Ishikawa (cell line): ENCODE measurements around the gene EGFL7.

ENCODE experiments used
- CEBPB ChIP-seq: IDR thresholded peaks from 2 replicates; pipeline ENCODE4 v1.6.1; 2012
- CREB1 ChIP-seq: IDR thresholded peaks from 2 replicates; pipeline ENCODE4 v1.6.1; 2012; ENCODE audit warnings: low read depth
- EGR1 ChIP-seq: IDR thresholded peaks from 2 replicates; pipeline ENCODE4 v1.6.1; 2012
- EP300 ChIP-seq: IDR thresholded peaks from 2 replicates; pipeline ENCODE4 v1.6.1; 2012; ENCODE audit warnings: borderline replicate concordance
- FOXM1 ChIP-seq: IDR thresholded peaks from 2 replicates; pipeline ENCODE4 v1.6.1; 2012; ENCODE audit warnings: low read depth, borderline replicate concordance
- NFIC ChIP-seq: IDR thresholded peaks from 2 replicates; pipeline ENCODE4 v1.6.1; 2012
- RAD21 ChIP-seq: IDR thresholded peaks from 2 replicates; pipeline ENCODE4 v1.6.1; 2012; ENCODE audit warnings: low read depth
- REST ChIP-seq: IDR thresholded peaks from 2 replicates; pipeline ENCODE4 v1.6.1; 2012; ENCODE audit warnings: low read depth, mild to moderate bottlenecking
- TAF1 ChIP-seq: IDR thresholded peaks from 2 replicates; pipeline ENCODE4 v1.6.1; 2012; ENCODE audit warnings: low read depth, mild to moderate bottlenecking
- TEAD4 ChIP-seq: IDR thresholded peaks from 2 replicates; pipeline ENCODE4 v1.6.1; 2012
- ZBTB7A ChIP-seq: IDR thresholded peaks from 2 replicates; pipeline ENCODE4 v1.6.1; 2012; ENCODE audit warnings: low read depth
- TF ChIP-seq, protein P1 (sequence below): IDR thresholded peaks from 2 replicates; pipeline ENCODE4 v1.6.1; 2012

DNA sequence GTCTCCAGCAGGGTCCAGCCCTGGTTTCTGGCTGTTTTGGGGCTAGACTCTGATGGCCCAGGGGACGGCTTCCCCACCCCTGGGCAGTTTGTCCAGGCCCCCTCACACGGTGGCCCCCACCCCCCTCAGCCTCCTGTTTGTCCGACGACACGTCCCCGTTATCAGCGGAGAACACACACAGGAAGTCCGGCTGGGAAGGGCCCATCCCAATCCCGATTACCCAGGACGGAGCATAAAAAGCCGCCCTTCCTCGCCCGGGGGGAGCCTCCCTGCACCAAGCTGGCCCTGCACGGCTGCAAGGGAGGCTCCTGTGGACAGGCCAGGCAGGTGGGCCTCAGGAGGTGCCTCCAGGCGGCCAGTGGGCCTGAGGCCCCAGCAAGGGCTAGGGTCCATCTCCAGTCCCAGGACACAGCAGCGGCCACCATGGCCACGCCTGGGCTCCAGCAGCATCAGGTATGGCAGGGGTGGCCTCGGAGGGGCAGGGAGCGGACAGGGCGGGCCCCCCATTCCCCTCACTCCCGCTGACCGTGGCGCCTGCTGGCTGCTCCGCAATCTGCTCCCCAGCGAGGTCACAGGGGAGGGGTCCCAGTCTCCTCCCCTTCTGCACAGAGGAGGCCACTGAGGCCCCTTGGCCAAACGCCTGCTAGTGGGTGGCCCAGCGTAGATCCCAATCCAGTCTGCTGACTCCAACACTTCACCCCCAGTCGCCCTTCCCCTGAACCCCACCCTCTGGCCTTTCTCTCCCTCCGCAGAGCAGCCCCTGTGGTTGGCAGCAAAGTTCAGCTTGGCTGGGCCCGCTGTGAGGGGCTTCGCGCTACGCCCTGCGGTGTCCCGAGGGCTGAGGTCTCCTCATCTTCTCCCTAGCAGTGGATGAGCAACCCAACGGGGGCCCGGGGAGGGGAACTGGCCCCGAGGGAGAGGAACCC lies at the start of gene EGFL7:
- TF ChIP-seq RAD21, result no peak
- no peak for TF ChIP-seq CEBPB
- TF ChIP-seq FOXM1, result no peak
- no peak for TF ChIP-seq TEAD4
- TF ChIP-seq, protein P1, sequence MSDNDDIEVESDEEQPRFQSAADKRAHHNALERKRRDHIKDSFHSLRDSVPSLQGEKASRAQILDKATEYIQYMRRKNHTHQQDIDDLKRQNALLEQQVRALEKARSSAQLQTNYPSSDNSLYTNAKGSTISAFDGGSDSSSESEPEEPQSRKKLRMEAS, result no peak
- TF ChIP-seq EGR1, result no peak
- TF ChIP-seq ZBTB7A, result no peak
- TF ChIP-seq CREB1, result no peak
- TF ChIP-seq REST, result no peak
- no peak for TF ChIP-seq EP300
- TF ChIP-seq TAF1, result no peak
- TF ChIP-seq NFIC, result no peak
